ENCODE measurements around the gene PIP5K1B.

GRCh38 chr9:69046723-69047122 lies 341.7 kb downstream of the PIP5K1B start:
- TF ChIP-seq CTCF (IDR thresholded peaks at IDR 0.05), result no peak
- TF ChIP-seq POLR2A (IDR thresholded peaks at IDR 0.05), result no peak
